MCF 10A (cell line): ENCODE data around the gene RNASEL. TPM values are rescaled to one million over a fixed set of nuclear protein-coding genes. Genes with fewer than 3 reads are reported as not detected.
A peak's percentile ranks its signal among the peaks of the same experiment; 100 is the strongest.

Experiments
- BruUV-seq: library from RNA; stranded (reverse); fragments of 400-500 nt; replicated peaks from 2 replicates; lab custom pipeline; 2021; lab: Mats Ljungman, UMichigan
- CTCF ChIA-PET: fragments of 300-600 bp; sonication (Branson Sonifier 250); formaldehyde crosslinking; extraction: SDS; loops from one replicate; lab custom pipeline; 2021; ENCODE audit warnings: antibody characterized with exemption, inconsistent platforms; lab: Yijun Ruan, JAX
- POLR2A ChIA-PET: fragments of 300-600, 350-650 bp; sonication (Branson Sonifier 250); formaldehyde crosslinking; extraction: SDS; loops from one replicate; lab custom pipeline; 2020; ENCODE audit warnings: antibody characterized with exemption, inconsistent platforms; lab: Yijun Ruan, JAX
- DNase-seq: peaks from one replicate; pipeline ENCODE4 v3.0.0-alpha.2; 2018; ENCODE audit not compliant: unreplicated experiment
- H3K27ac Mint-ChIP-seq: one replicate; pipeline ENCODE4 v1.8.0; 2022; ENCODE audit warnings: mild to moderate bottlenecking, low read depth, mixed read lengths; ENCODE audit not compliant: unreplicated experiment
- H3K27me3 Mint-ChIP-seq: one replicate; pipeline ENCODE4 v1.8.0; 2022; ENCODE audit warnings: mixed read lengths; ENCODE audit not compliant: insufficient read depth, unreplicated experiment
- H3K36me3 Mint-ChIP-seq: one replicate; pipeline ENCODE4 v1.8.0; 2022; ENCODE audit warnings: mild to moderate bottlenecking, moderate library complexity, mixed read lengths; ENCODE audit not compliant: insufficient read depth, unreplicated experiment
- H3K4me1 Mint-ChIP-seq: one replicate; pipeline ENCODE4 v1.8.0; 2022; ENCODE audit warnings: mixed read lengths; ENCODE audit not compliant: insufficient read depth, unreplicated experiment
- H3K4me3 Mint-ChIP-seq: one replicate; pipeline ENCODE4 v1.8.0; 2022; ENCODE audit warnings: mild to moderate bottlenecking, moderate library complexity, mixed read lengths; ENCODE audit not compliant: unreplicated experiment
- H3K9me3 Mint-ChIP-seq: one replicate; pipeline ENCODE4 v1.8.0; 2022; ENCODE audit warnings: mixed read lengths; ENCODE audit not compliant: unreplicated experiment
- CTCF ChIP-seq: fragments of 200-600 bp; IDR thresholded peaks from one replicate; pipeline ENCODE4 v1.8.0; 2022; ENCODE audit warnings: antibody characterized with exemption, mild to moderate bottlenecking; ENCODE audit not compliant: unreplicated experiment
- intact Hi-C: fragments of 100-400 bp; cut with micrococcal nuclease; formaldehyde crosslinking; loops from 2 replicates; pipeline ENCODE4 v1.14.1; 2022
- total RNA-seq: library from RNA; stranded (reverse); gene quantifications from 2 replicates; pipeline ENCODE4 v1.2.3, GENCODE V29; 2022

RNASEL gene
- total RNA-seq, 1 experiment from 2014 or later = 4.2 TPM

- Mint-ChIP-seq H3K27ac (peak overlapping the region; percentile 68), H3K4me1 (peaks cover 44% of the 10 kb centered on the region), H3K27me3 (no peaks in the 10 kb centered on the region), H3K36me3 (no peaks in the 10 kb centered on the region), H3K9me3 (peaks cover 6% of the 10 kb centered on the region), H3K4me3 (no peak overlapping the region)
- ChIA-PET POLR2A (interaction anchor here (1.4 to 2.2 kb wide), 4 partner anchors 9 to 21 kb away, joined by 4 to 12 read pairs (median 6); partner anchors contain the start of gene RGS16), CTCF (interaction anchor here (0.8 to 8.2 kb wide), 2 partner anchors 19 to 158 kb away, joined by 3 to 42 read pairs; no protein-coding TSS in a partner anchor)
- BruUV-seq = no TSS peak
- intact Hi-C loops = no loop called here
- peak; percentile 70 for DNase-seq
- TF ChIP-seq CTCF = no peak
These were observed 36.9 kb upstream of the RNASEL start for GRCh38 chr1:182625719-182626504.

- ChIA-PET POLR2A (interaction anchor here (1.4 to 1.8 kb wide), 2 partner anchors 10 to 20 kb away, joined by 4 to 6 read pairs; partner anchors contain the start of gene RGS16), CTCF (interaction anchor here (0.6 to 8.2 kb wide), 4 partner anchors 23 to 159 kb away, joined by 3 to 42 read pairs (median 4); no protein-coding TSS in a partner anchor)
- Mint-ChIP-seq H3K36me3 (no peaks in the 10 kb centered on the region), H3K4me3 (no peak overlapping the region), H3K27me3 (no peaks in the 10 kb centered on the region), H3K27ac (no peak overlapping the region), H3K9me3 (peaks cover 13% of the 10 kb centered on the region), H3K4me1 (peaks cover 41% of the 10 kb centered on the region)
- TF ChIP-seq CTCF = no peak
- BruUV-seq = no TSS peak
- DNase-seq = no peak
- intact Hi-C loops = no loop called here
These were observed 36.0 kb upstream of the RNASEL start for GRCh38 chr1:182625024-182625423.

- Mint-ChIP-seq H3K27ac (no peak overlapping the region), H3K9me3 (peaks cover 13% of the 10 kb centered on the region), H3K36me3 (no peaks in the 10 kb centered on the region), H3K27me3 (no peaks in the 10 kb centered on the region), H3K4me3 (no peak overlapping the region), H3K4me1 (peaks cover 41% of the 10 kb centered on the region)
- ChIA-PET CTCF (interaction anchor here (0.5 to 8.2 kb wide), 5 partner anchors 23 to 164 kb away, joined by 3 to 42 read pairs (median 3); no protein-coding TSS in a partner anchor), POLR2A (interaction anchor here (1.0 kb wide), 1 partner anchor 21 kb away, joined by 4 read pairs; no protein-coding TSS in a partner anchor)
- TF ChIP-seq CTCF = no peak
- no TSS peak for BruUV-seq
- intact Hi-C loops = no loop called here
- DNase-seq = no peak
These were observed 35.5 kb upstream of the RNASEL start for GRCh38 chr1:182624577-182624976.

GRCh38 chr1:182622901-182623528, 34.0 kb upstream of the RNASEL start:
- TF ChIP-seq CTCF = no peak
- H3K27me3 Mint-ChIP-seq = no peaks in the 10 kb centered on the region
- CTCF ChIA-PET = interaction anchor here (0.8 to 8.2 kb wide), 2 partner anchors 161 to 342 kb away, joined by 5 to 42 read pairs; no protein-coding TSS in a partner anchor
- intact Hi-C loops = no loop called here
- BruUV-seq = no TSS peak
- H3K4me1 Mint-ChIP-seq = peaks cover 54% of the 10 kb centered on the region
- H3K27ac Mint-ChIP-seq = no peak overlapping the region
- peak; percentile 56 for DNase-seq
- H3K36me3 Mint-ChIP-seq = no peaks in the 10 kb centered on the region
- peaks cover 13% of the 10 kb centered on the region for H3K9me3 Mint-ChIP-seq
- POLR2A ChIA-PET = interaction anchor here (0.8 kb wide), 1 partner anchor 70 kb away, joined by 3 read pairs; no protein-coding TSS in a partner anchor
- no peak overlapping the region for H3K4me3 Mint-ChIP-seq
